PC-3 (cell line): ENCODE results near the gene PCBD1. TPM values are rescaled to one million over a fixed set of nuclear protein-coding genes. Genes with fewer than 3 reads are reported as not detected.
A peak's percentile ranks its signal among the peaks of the same experiment; 100 is the strongest.
"Not testable (repeated sequence)": the region's sequence is repeated elsewhere in the genome, so short reads cannot be mapped to it uniquely, and the experiment has no call there.

Source experiments
- ATAC-seq: fragments of 200-7000 bp; cut with Tn5 transposase; 2 replicates; pipeline ENCODE4 v1.9.1; 2020; ENCODE audit warnings: mild to moderate bottlenecking, moderate library complexity
- BruUV-seq: library from RNA; stranded (reverse); fragments of 400-500 nt; replicated peaks from 2 replicates; lab custom pipeline; 2021; lab: Mats Ljungman, UMichigan
- CTCF ChIA-PET: fragments of 300-600 bp; sonication (Branson Sonifier 250); formaldehyde crosslinking; loops from one replicate; lab custom pipeline; 2022; ENCODE audit warnings: antibody characterized with exemption; lab: Charles Lee
- POLR2A ChIA-PET: fragments of 300-600 bp; sonication (Branson Sonifier 250); formaldehyde crosslinking; loops from one replicate; lab custom pipeline; 2022; ENCODE audit warnings: antibody characterized with exemption; ENCODE audit not compliant: unreplicated experiment; lab: Charles Lee
- DNase-seq: peaks from one replicate; pipeline ENCODE4 v3.0.0-alpha.2; 2015
- H2AFZ ChIP-seq: fragments of 300-600 bp; sonication (generic); 2 replicates; pipeline ENCODE4 v1.6.0; 2016; ENCODE audit warnings: antibody characterized with exemption, low read length
- H3F3A ChIP-seq: fragments of 300-600 bp; sonication (generic); one replicate; pipeline ENCODE4 v1.6.0; 2017; ENCODE audit warnings: antibody characterized with exemption, low read length, control low read depth, mild to moderate bottlenecking; ENCODE audit not compliant: unreplicated experiment
- H3K27ac ChIP-seq: fragments of 300-600 bp; sonication (generic); 2 replicates; pipeline ENCODE4 v1.5.1; 2016; ENCODE audit warnings: mild to moderate bottlenecking, low read length
- H3K27me3 ChIP-seq: fragments of 300-600 bp; sonication (generic); 2 replicates; pipeline ENCODE4 v1.6.1; 2016; ENCODE audit warnings: low read length, mixed read lengths
- H3K36me3 ChIP-seq: fragments of 300-600 bp; sonication (generic); 2 replicates; pipeline ENCODE4 v1.6.1; 2016; ENCODE audit warnings: low read depth, mixed run types, low read length, mixed read lengths
- H3K4me1 ChIP-seq: fragments of 300-600 bp; sonication (generic); 2 replicates; pipeline ENCODE4 v1.5.1; 2016; ENCODE audit warnings: low read length; ENCODE audit not compliant: insufficient read depth
- H3K4me2 ChIP-seq: fragments of 300-600 bp; sonication (generic); 2 replicates; pipeline ENCODE4 v1.6.0; 2016; ENCODE audit warnings: low read length
- H3K4me3 ChIP-seq: fragments of 300-600 bp; sonication (generic); 2 replicates; pipeline ENCODE4 v1.5.1; 2016; ENCODE audit warnings: mild to moderate bottlenecking, low read length, mixed read lengths
- H3K79me2 ChIP-seq: fragments of 300-600 bp; sonication (generic); 2 replicates; pipeline ENCODE4 v1.6.1; 2017; ENCODE audit warnings: low read length, mixed read lengths
- H3K9ac ChIP-seq: fragments of 300-600 bp; sonication (generic); 2 replicates; pipeline ENCODE4 v1.6.0; 2016; ENCODE audit warnings: mild to moderate bottlenecking, low read length
- H3K9me2 ChIP-seq: fragments of 300-600 bp; sonication (generic); replicated peaks from 2 replicates; pipeline ENCODE4 v1.6.1; 2016; ENCODE audit warnings: mixed run types, low read length, mixed read lengths
- H3K9me3 ChIP-seq: fragments of 300-600 bp; sonication (generic); 2 replicates; pipeline ENCODE4 v1.6.1; 2016; ENCODE audit warnings: low read length, mixed read lengths
- H4K20me1 ChIP-seq: fragments of 300-600 bp; sonication (generic); 2 replicates; pipeline ENCODE4 v1.6.1; 2016; ENCODE audit warnings: low read length, mixed read lengths
- EZH2 ChIP-seq: fragments of 300-600 bp; sonication (generic); IDR thresholded peaks from one replicate; pipeline ENCODE4 v1.6.1; 2017; ENCODE audit warnings: antibody characterized with exemption, mild to moderate bottlenecking, low read length; ENCODE audit not compliant: unreplicated experiment
- EZH2phosphoT487 ChIP-seq: fragments of 300-600 bp; sonication (generic); IDR thresholded peaks from 2 replicates; pipeline ENCODE4 v1.6.1; 2018; ENCODE audit warnings: mild to moderate bottlenecking, antibody characterized with exemption, low read length, borderline replicate concordance
- intact Hi-C: fragments of 100-400 bp; cut with micrococcal nuclease; formaldehyde crosslinking; loops from 2 replicates; pipeline ENCODE4 v1.9.0; 2023
- total RNA-seq: library from RNA; depleted of rRNA; stranded (reverse); fragments of >200 nt; gene quantifications from 2 replicates; pipeline ENCODE4 v1.2.3, GENCODE V29; 2014
- TF ChIP-seq, protein P1 (sequence below): fragments of 300-600 bp; sonication (generic); conservative IDR thresholded peaks from 2 replicates; pipeline ENCODE4 v1.5.1; 2017; ENCODE audit warnings: antibody characterized with exemption, low read depth, mild to moderate bottlenecking, low read length

The PCBD1 gene
- total RNA-seq, 1 experiment from 2014 or later = 283 TPM

DNA sequence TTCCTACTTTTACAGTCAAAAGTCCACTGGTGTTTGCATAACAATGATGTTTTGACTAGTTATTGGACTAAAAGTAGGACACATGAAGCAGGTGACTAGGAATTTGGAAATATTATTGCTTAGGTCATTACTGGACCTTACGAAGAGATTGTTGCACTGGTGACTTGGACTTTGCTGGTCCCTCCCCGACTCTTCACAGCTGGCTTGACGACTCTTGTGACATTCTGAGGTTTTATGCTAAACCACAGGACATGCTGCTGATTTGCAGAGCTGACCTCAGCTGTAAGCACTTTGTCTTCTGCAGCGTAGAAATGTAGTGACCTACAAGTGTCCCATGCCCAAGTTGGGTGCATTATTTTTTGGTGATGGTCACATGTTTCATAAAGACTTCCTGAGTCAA lies 21.9 kb downstream of the PCBD1 start:
- DNase-seq = peak; percentile 89
- Histone ChIP-seq H2AFZ (no peak overlapping the region), H3K9me2 (no peaks in the 10 kb centered on the region), H3K9ac (peak overlapping the region; percentile 38), H4K20me1 (no peaks in the 10 kb centered on the region), H3K27me3 (no peaks in the 10 kb centered on the region), H3K79me2 (no peaks in the 10 kb centered on the region), H3K9me3 (no peaks in the 10 kb centered on the region), H3K27ac (peak overlapping the region; percentile 89), H3F3A (peaks cover 14% of the 10 kb centered on the region), H3K36me3 (peaks cover 9% of the 10 kb centered on the region; the same call in 1 of the 2 replicates), H3K4me1 (peaks cover 35% of the 10 kb centered on the region), H3K4me3 (peak overlapping the region; percentile 51), H3K4me2 (peak overlapping the region; percentile 82)
- ChIA-PET POLR2A (no interaction called here), CTCF (no interaction called here)
- BruUV-seq = no TSS peak
- TF ChIP-seq EZH2phosphoT487 (no peak), EZH2 (no peak)
- TF ChIP-seq, protein P1, sequence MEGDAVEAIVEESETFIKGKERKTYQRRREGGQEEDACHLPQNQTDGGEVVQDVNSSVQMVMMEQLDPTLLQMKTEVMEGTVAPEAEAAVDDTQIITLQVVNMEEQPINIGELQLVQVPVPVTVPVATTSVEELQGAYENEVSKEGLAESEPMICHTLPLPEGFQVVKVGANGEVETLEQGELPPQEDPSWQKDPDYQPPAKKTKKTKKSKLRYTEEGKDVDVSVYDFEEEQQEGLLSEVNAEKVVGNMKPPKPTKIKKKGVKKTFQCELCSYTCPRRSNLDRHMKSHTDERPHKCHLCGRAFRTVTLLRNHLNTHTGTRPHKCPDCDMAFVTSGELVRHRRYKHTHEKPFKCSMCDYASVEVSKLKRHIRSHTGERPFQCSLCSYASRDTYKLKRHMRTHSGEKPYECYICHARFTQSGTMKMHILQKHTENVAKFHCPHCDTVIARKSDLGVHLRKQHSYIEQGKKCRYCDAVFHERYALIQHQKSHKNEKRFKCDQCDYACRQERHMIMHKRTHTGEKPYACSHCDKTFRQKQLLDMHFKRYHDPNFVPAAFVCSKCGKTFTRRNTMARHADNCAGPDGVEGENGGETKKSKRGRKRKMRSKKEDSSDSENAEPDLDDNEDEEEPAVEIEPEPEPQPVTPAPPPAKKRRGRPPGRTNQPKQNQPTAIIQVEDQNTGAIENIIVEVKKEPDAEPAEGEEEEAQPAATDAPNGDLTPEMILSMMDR = no peak
- ATAC-seq = peak; percentile 63
- intact Hi-C loops = loop anchor here (2.0 kb wide), 1 partner anchor 14 kb away; no protein-coding TSS in a partner anchor

- no peaks in the 10 kb centered on the region for H4K20me1 ChIP-seq
- POLR2A ChIA-PET = no interaction called here
- H3K4me1 ChIP-seq = peaks cover 35% of the 10 kb centered on the region
- no peak overlapping the region for H3K4me2 ChIP-seq
- no peaks in the 10 kb centered on the region for H3K9me2 ChIP-seq
- no peaks in the 10 kb centered on the region for H3K9me3 ChIP-seq
- intact Hi-C loops = no loop called here
- no peaks in the 10 kb centered on the region for H3K27me3 ChIP-seq
- BruUV-seq = no TSS peak
- no peak for TF ChIP-seq EZH2phosphoT487
- TF ChIP-seq, protein P1 = no peak
- no peak for TF ChIP-seq EZH2
- CTCF ChIA-PET = interaction anchor here (0.6 kb wide), 1 partner anchor 41 kb away, joined by 9 read pairs; no protein-coding TSS in a partner anchor
- H3K4me3 ChIP-seq = no peak overlapping the region
- peaks cover 14% of the 10 kb centered on the region for H3F3A ChIP-seq
- no peaks in the 10 kb centered on the region for H3K79me2 ChIP-seq
- H3K27ac ChIP-seq = no peak overlapping the region
- DNase-seq (no peak), ATAC-seq (no peak)
- peaks cover 13% of the 10 kb centered on the region for H3K36me3 ChIP-seq
- no peak overlapping the region for H3K9ac ChIP-seq
- no peak overlapping the region for H2AFZ ChIP-seq
Measured at GRCh38 chr10:70864935-70865334, 23.4 kb downstream of the PCBD1 start.

DNA sequence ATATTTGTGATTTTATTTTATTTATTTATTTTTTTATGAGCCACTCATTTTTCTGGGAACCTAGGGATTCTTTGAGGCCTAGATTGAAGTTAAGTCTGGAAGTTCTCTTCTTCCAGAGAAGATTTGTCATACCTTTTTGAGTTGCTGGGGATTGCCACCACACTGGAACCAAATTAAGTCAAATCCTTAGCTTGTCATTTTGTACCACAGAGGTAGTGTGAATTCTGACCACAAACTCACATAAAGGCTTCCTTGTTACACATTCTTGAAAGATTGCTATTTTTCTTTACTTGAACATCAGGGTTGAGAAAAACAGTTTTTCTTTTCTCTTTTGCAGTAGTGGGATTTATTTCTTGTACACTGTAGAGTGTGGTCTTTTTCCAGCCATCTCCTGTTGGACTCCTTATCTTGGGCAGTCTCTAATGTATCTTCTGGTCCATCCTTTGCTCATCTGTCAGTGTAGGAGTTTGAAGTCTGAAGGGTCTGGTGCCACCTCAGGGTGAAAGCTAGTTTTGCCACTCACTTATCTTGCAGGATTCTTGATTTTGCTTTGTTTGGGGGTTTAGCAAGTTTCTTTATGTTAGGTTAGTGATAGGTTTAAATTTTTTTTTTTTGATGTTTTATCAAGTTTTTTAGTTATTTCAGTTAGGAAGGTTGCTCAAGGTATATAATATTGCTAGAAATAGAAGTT lies 24.8 kb downstream of the PCBD1 start:
- DNase-seq = no peak
- Histone ChIP-seq H3K79me2 (no peaks in the 10 kb centered on the region), H2AFZ (no peak overlapping the region), H3K9ac (no peak overlapping the region), H3K9me3 (no peaks in the 10 kb centered on the region), H3K27me3 (no peaks in the 10 kb centered on the region), H3K4me3 (no peak overlapping the region), H4K20me1 (no peaks in the 10 kb centered on the region), H3K4me2 (no peak overlapping the region), H3K9me2 (no peaks in the 10 kb centered on the region), H3F3A (peaks cover 14% of the 10 kb centered on the region), H3K4me1 (peaks cover 35% of the 10 kb centered on the region), H3K27ac (no peak overlapping the region), H3K36me3 (peaks cover 24% of the 10 kb centered on the region)
- TF ChIP-seq, protein P1 = peak; percentile 41
- TF ChIP-seq EZH2phosphoT487 = no peak
- intact Hi-C loops = no loop called here
- CTCF ChIA-PET = interaction anchor here (0.6 kb wide), 1 partner anchor 833 kb away, joined by 3 read pairs; no protein-coding TSS in a partner anchor
- no peak for ATAC-seq
- no TSS peak for BruUV-seq
- POLR2A ChIA-PET = no interaction called here

DNA sequence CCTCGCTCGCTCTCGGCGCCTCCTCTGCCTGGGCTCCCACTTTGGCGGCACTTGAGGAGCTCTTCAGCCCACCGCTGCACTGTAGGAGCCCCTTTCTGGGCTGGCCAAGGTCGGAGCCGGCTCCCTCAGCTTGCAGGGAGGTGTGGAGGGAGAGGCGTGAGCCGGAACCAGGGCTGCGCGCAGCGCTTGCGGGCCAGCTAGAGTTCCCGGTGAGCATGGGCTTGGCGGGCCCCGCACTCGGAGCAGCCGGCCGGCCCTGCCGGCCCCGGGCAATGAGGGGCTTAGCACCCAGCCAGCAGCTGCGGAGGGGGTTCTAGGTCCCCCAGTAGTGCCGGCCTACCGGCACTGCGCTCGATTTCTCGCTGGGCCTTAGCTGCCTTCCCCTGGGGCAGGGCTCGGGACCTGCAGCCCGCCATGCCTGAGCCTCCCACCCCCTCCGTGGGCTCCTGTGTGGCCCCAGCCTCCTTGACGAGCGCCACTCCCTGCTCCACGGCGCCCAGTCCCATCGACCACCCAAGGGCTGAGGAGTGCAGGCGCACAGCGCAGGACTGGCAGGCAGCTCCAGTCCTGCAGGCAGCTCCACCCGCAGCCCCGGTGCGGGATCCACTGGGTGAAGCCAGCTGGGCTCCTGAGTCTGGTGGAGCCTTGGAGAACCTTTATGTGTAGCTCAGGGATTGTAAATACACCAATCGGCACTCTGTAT lies 26.7 kb downstream of the PCBD1 start:
- H3K9me2 ChIP-seq, H3K9me3 ChIP-seq, H3K9ac ChIP-seq, CTCF ChIA-PET, H4K20me1 ChIP-seq, H3K27me3 ChIP-seq, DNase-seq, BruUV-seq, POLR2A ChIA-PET, H3K4me2 ChIP-seq, H3K79me2 ChIP-seq, H2AFZ ChIP-seq, H3K4me3 ChIP-seq, ATAC-seq, intact Hi-C loops, H3K27ac ChIP-seq: not testable (repeated sequence)
- peaks cover 12% of the 10 kb centered on the region for H3F3A ChIP-seq
- H3K36me3 ChIP-seq = peaks cover 40% of the 10 kb centered on the region
- H3K4me1 ChIP-seq = peaks cover 20% of the 10 kb centered on the region
